ENCODE measurements around the gene SMR3B. TPM values are rescaled to one million over a fixed set of nuclear protein-coding genes. Genes with fewer than 3 reads are reported as not detected.

The SMR3B gene
- total RNA-seq, 4 donors from 2014 or later: not detected

DNA sequence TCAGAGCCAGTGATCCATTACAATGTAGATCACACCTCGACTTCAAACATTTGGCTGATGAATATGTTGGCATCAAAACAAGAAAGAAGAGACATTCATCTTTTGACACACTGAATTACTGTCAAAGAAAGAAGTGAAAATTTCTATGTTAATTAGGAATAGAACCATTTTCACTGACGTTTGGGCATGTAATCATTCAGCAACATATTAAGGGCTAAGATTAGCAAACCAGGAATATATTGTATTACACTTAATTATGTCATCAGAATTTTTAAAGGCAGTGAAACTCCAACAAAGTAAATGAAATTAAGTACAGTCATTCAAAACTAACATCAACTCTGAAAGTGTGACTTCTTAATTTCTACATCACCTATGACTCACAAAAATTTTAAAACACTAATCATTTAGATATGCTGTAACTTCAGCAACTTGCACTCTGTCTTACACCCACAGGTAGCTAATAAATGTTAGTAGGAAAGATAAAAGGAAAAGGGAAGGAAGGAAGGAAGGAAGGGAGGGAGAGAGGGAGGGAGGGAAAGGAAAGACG is 23.7 kb upstream of the SMR3B start:
- H3K27me3 ChIP-seq: no peaks in the 10 kb centered on the region
- H3K27ac ChIP-seq: no peak overlapping the region
- no peaks in the 10 kb centered on the region for H3K36me3 ChIP-seq
- H3K4me1 ChIP-seq: no peaks in the 10 kb centered on the region
- DNase-seq (no peak), ATAC-seq (no peak)
- no peaks in the 10 kb centered on the region for H3K9me3 ChIP-seq
- intact Hi-C loops (cut with DNase I; ENCODE audit: low total_unique reads) (no loop called here), in situ Hi-C loops (cut with MboI; ENCODE audit: low sequenced_read_pairs in 4 of 4) (no loop called here)
- no peak for TF ChIP-seq POLR2A (IDR thresholded peaks at IDR 0.05)
- TF ChIP-seq, protein P1, sequence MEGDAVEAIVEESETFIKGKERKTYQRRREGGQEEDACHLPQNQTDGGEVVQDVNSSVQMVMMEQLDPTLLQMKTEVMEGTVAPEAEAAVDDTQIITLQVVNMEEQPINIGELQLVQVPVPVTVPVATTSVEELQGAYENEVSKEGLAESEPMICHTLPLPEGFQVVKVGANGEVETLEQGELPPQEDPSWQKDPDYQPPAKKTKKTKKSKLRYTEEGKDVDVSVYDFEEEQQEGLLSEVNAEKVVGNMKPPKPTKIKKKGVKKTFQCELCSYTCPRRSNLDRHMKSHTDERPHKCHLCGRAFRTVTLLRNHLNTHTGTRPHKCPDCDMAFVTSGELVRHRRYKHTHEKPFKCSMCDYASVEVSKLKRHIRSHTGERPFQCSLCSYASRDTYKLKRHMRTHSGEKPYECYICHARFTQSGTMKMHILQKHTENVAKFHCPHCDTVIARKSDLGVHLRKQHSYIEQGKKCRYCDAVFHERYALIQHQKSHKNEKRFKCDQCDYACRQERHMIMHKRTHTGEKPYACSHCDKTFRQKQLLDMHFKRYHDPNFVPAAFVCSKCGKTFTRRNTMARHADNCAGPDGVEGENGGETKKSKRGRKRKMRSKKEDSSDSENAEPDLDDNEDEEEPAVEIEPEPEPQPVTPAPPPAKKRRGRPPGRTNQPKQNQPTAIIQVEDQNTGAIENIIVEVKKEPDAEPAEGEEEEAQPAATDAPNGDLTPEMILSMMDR (IDR thresholded peaks at IDR 0.05 in 4 of 5, conservative IDR thresholded peaks at IDR 0.05 in 1 of 5): no peak
- H3K4me3 ChIP-seq: no peak overlapping the region

- H3K4me1 ChIP-seq: no peaks in the 10 kb centered on the region
- ATAC-seq: no peak
- H3K27ac ChIP-seq: no peak within 1 kb of the TSS
- in situ Hi-C loops (cut with MboI; ENCODE audit: low sequenced_read_pairs in 4 of 4) (no loop called here), intact Hi-C loops (cut with DNase I; ENCODE audit: low total_unique reads) (no loop called here)
- no peaks in the 10 kb centered on the region for H3K9me3 ChIP-seq
- TF ChIP-seq, protein P1 (IDR thresholded peaks at IDR 0.05 in 4 of 5, conservative IDR thresholded peaks at IDR 0.05 in 1 of 5): no peak
- no peak for TF ChIP-seq POLR2A (IDR thresholded peaks at IDR 0.05)
- no peaks in the 10 kb centered on the region for H3K36me3 ChIP-seq
- no peak within 1 kb of the TSS for H3K4me3 ChIP-seq
- no peak for DNase-seq
- no peaks in the 10 kb centered on the region for H3K27me3 ChIP-seq
Observed at GRCh38 chr4:70360460-70360859, 22.5 kb upstream of the SMR3B start, which contains the start of gene SMR3A. Gene SMR3A, plus strand, starts transcription at chr4:70360760. Its CDS starts 1,356 bp downstream, at chr4:70362116.

GRCh38 chr4:70364002-70364401 is 18.9 kb upstream of the SMR3B start:
- Histone ChIP-seq H3K9me3 (no peaks in the 10 kb centered on the region), H3K4me3 (no peak overlapping the region), H3K36me3 (no peaks in the 10 kb centered on the region), H3K4me1 (no peaks in the 10 kb centered on the region), H3K27me3 (no peaks in the 10 kb centered on the region), H3K27ac (no peak overlapping the region)
- TF ChIP-seq POLR2A (IDR thresholded peaks at IDR 0.05): no peak
- TF ChIP-seq, protein P1 (IDR thresholded peaks at IDR 0.05 in 4 of 5, conservative IDR thresholded peaks at IDR 0.05 in 1 of 5): no peak
- ATAC-seq: no peak
- in situ Hi-C loops (cut with MboI; ENCODE audit: low sequenced_read_pairs in 4 of 4) (no loop called here), intact Hi-C loops (cut with DNase I; ENCODE audit: low total_unique reads) (no loop called here)
- no peak for DNase-seq

GRCh38 chr4:70365479-70365878 is 17.5 kb upstream of the SMR3B start:
- Histone ChIP-seq H3K27me3 (no peaks in the 10 kb centered on the region), H3K9me3 (no peaks in the 10 kb centered on the region), H3K27ac (no peak overlapping the region), H3K4me1 (no peaks in the 10 kb centered on the region), H3K4me3 (no peak overlapping the region), H3K36me3 (no peaks in the 10 kb centered on the region)
- no peak for TF ChIP-seq POLR2A (IDR thresholded peaks at IDR 0.05)
- TF ChIP-seq, protein P1 (IDR thresholded peaks at IDR 0.05 in 4 of 5, conservative IDR thresholded peaks at IDR 0.05 in 1 of 5): no peak
- intact Hi-C loops (cut with DNase I; ENCODE audit: low total_unique reads): no loop called here
- DNase-seq (no peak), ATAC-seq (no peak)
- in situ Hi-C loops (cut with MboI; ENCODE audit: low sequenced_read_pairs in 4 of 4): no loop called here

DNA sequence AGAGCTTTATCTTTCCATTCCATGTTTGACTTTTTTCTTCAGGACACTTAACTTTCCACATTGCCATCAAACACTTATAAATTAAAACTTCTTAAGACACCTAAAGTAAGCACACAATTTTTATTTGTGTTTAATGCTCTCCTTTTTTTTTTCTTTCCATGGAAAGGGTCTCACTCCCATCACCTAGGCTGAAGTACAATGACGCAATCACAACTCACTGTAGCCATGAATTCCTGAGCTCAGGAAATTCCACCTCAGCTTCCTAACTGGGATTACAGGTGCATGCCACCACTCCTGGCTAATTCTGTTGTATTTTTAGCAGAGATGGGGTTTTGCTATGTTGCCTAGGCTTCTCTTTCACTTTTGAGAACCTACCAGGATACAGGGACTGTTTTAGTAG is 15.1 kb upstream of the SMR3B start:
- no peak for TF ChIP-seq POLR2A (IDR thresholded peaks at IDR 0.05)
- TF ChIP-seq, protein P1 (IDR thresholded peaks at IDR 0.05 in 4 of 5, conservative IDR thresholded peaks at IDR 0.05 in 1 of 5): no peak
- no peak for ATAC-seq
- H3K4me3 ChIP-seq: no peak overlapping the region
- in situ Hi-C loops (cut with MboI; ENCODE audit: low sequenced_read_pairs in 4 of 4): no loop called here
- H3K27me3 ChIP-seq: no peaks in the 10 kb centered on the region
- DNase-seq: no peak
- no peaks in the 10 kb centered on the region for H3K4me1 ChIP-seq
- intact Hi-C loops (cut with DNase I; ENCODE audit: low total_unique reads): no loop called here
- no peaks in the 10 kb centered on the region for H3K9me3 ChIP-seq
- H3K27ac ChIP-seq: no peak overlapping the region
- no peaks in the 10 kb centered on the region for H3K36me3 ChIP-seq

Measured in gastrocnemius medialis (tissue), 4 donors.